G401 (cell line): ENCODE data around the gene ARL2BP. TPM values are rescaled to one million over a fixed set of nuclear protein-coding genes. Genes with fewer than 3 reads are reported as not detected.
"Not testable (repeated sequence)": the region's sequence is repeated elsewhere in the genome, so short reads cannot be mapped to it uniquely, and the experiment has no call there.

ENCODE experiments used
- DNase-seq: peaks from one replicate; pipeline ENCODE4 v3.0.0-alpha.2; 2015; ENCODE audit warnings: low spot score
- in situ Hi-C: cut with HindIII; loops from 2 replicates; pipeline ENCODE4 v1.10.0; 2016; ENCODE audit warnings: low sequenced_read_pairs, mixed read lengths
- total RNA-seq: library from RNA; depleted of rRNA; stranded (reverse); fragments of >200 nt; shearing (Covaris generic); gene quantifications from 2 replicates; pipeline ENCODE4 v1.2.3, GENCODE V29; 2014; rRNA removed

Gene ARL2BP
- total RNA-seq: 79.4 and 98.0 TPM in 2 replicates

DNA sequence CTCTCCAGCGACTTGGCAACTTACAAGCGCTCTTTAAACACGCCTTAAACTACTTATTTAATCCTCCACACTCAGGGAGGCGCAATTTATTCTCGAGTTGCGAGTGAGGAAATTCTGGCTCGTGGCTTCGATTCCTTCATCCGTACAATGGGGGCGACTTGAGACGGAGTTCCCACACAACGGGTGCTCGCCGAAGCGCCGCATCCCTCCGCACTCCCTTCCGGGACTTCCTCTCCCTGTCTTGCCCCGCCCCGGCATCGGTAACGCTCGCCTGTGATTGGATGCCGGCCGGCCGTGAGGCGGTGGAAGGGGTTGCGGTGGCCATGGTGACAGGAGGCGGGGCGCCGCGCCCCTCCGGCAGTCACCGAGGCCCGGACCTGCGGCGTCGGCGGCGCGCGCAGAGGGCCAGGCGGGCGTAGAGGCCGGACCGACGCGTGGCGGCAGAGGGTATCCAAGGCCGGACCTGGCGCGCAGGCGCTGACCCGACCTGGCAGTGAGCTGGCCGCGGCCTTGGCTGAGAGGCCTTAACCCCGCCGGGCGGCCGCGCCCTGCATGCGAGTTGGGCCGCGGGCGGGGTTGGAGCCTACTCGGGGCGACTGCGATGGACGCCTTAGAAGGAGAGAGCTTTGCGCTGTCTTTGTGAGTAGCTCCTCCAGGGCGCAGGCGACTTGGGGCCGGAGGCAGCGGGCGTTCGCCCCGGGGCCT is at the start of gene ARL2BP:
ARL2BP (plus strand) TSS at position 493 of the 705 bp plus-strand sequence; CDS start at position 602, 109 bp downstream.
- peak; percentile 98 for DNase-seq
- in situ Hi-C loops: no loop called here

DNA sequence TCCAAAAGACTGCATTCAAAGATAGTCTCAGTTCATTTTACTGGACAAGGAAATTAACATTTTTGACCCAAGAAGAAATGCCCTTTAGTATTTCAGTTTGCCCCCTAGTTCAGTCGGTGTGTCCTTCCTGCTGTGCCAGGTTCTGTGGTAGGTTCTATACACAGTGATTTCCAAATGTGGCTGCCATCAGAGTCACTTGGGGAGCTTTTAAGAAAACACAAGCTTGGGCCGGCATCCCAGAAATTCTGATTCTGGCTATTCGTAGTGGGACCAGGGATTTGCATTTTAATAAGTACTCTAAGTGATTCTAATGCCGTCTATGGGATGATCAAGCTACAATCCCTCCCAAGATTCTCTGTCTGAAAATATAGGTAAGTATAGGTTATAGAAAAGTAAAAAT is 48.8 kb upstream of the ARL2BP start:
- in situ Hi-C loops: no loop called here
- DNase-seq: peak; percentile 19

DNA sequence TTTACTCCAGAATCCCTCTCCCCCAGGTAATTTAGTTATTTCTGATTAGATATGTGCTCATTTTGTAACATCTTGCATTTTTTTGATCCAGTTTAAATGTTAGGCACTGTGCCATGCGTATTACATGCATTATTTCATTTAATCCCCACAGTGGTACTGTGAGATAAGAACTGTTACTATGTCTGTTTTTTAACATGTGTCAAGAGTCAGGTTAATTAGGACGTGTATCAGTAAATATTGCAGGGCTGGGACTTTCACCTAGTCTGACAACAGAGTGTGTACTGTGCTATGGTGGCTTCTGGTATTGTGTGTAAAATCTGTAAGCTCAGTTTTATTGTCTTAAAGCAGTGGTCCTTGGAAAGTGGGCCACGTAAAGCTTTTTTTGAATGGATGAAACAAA is 48.3 kb upstream of the ARL2BP start:
- in situ Hi-C loops: no loop called here
- no peak for DNase-seq

DNA sequence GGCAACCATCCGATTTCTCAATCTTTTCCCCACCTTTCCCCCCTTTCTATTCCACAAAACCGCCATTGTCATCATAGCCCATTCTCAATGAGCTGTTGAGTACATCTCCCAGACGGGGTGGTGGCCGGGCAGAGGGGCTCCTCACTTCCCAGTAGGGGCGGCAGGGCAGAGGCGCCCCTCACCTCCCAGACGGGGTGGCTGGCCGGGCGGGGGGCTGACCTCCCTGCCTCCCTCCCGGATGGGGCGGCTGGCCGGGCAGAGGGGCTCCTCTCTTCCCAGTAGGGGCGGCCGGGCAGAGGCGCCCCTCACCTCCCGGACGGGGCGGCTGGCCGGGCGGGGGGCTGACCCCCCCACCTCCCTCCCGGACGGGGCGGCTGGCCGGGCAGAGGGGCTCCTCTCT is 44.7 kb upstream of the ARL2BP start:
- DNase-seq, in situ Hi-C loops: not testable (repeated sequence)

DNA sequence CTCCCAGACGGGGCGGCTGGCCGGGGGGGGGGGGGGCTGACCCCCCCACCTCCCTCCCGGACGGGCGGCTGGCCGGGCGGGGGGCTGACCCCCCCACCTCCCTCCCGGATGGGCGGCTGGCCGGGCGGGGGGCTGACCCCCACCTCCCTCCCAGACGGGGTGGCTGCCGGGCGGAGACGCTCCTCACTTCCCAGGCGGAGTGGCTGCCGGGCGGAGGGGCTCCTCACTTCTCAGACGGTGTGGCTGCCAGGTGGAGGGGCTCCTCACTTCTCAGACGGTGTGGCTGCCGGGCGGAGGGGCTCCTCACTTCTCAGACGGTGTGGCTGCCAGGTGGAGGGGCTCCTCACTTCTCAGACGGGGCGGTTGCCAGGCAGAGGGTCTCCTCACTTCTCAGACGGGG is 44.1 kb upstream of the ARL2BP start:
- in situ Hi-C loops, DNase-seq: not testable (repeated sequence)

DNA sequence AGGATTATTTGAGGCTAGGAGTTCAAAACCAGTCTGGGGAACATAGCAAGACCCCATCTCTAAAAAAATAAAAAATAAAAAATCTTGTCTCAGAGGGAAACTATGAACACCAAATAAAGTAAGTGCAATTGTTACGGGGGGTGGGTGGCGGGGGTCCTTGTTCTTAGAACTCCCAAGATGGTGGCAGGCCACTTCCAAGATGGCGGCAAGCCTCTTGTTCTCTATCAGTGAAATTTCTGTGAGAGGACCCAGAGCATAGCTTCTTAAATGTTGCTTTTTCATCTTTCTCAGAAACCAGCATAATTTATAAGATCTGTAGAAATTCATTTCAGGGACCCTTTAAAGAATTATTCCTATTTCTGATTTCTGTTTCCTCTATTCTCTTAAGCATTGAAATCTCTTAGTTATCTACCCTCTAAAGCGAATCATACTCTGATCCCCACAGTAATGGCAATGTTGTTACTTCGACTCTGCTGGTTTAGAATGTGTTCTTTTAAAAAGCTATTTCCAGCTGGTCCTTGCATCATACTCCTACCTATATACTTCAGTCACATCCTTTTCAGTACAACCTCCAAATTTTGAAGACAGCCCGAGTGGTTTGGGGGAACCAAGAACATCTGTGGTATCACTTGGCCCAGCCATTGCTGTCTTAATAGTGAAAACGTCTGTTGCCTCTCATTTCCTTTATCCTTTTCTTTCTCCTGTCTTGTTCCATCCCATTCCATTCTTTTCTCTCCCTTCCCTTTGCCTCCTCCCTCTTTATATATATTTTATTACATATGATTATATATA is 42.8 kb upstream of the ARL2BP start:
- in situ Hi-C loops: no loop called here
- DNase-seq: no peak

DNA sequence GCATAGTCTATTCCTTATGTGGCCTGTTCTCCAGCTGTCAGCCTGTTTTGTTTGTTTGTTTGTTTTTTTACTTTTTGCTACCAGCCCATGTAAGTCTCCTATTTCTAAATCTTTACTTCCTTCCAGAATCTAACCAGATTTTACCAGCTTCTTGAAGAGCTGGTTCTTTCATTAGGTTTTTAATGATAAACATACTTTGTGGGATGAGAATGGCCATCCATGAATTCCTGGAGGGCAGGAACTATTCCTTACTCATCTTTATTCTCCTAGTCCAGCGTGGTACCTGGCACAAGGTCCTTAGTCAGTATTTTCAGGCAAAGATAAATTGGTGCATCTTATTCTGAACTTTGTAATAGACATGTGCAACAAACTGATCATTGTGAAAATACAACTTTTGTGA is 41.6 kb upstream of the ARL2BP start:
- in situ Hi-C loops: no loop called here

DNA sequence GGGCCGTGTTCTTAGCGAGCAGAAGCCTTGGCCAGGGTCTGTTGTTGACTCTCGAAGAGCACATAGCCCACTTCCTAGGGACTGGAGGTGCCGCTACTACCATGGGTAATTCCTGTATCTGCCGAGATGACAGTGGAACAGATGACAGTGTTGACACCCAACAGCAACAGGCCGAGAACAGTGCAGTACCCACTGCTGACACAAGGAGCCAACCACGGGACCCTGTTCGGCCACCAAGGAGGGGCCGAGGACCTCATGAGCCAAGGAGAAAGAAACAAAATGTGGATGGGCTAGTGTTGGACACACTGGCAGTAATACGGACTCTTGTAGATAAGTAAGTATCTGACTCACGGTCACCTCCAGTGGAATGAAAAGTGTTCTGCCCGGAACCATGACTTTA is 40.4 kb upstream of the ARL2BP start:
- in situ Hi-C loops: no loop called here
- DNase-seq: no peak

More for the DNA sequence above, 41.6 kb upstream of the ARL2BP start:
- DNase-seq: no peak

DNA sequence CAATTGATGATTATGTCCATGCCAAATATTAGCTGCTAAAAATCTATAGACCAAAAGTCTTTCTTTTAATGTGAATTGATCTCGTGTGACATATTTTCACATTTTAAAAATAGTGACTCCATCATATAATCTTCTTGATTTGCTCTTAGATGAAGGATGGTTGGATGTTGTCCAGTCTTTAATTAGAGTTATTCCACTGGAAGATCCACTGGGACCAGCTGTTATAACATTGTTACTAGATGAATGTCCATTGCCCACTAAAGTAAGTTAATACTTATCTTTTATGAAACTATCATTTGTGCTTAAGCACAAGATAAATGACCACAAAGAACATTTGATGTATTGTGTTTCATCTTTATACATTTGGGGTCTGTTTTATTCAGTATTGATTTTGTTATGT is 36.1 kb upstream of the ARL2BP start:
- DNase-seq: no peak
- in situ Hi-C loops: no loop called here

DNA sequence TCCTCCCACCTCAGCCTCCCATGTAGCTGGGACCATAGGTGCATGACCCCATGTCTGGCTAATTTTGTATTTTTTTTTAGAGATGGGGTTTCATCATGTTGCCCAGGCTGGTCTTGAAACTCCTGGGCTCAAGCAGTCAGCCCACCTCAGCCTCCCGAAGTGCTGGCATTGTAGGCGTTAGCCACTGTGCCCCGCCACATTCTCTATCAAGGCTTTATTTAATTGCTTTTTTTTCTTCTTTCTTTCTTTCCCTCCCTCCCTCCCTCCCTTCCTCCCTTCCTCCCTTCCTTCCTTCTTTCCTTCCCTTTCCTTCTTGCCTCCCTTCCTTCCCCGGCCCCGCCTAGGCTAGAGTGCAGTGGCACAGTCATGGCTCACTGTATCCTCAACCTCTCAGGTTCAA is 35.3 kb upstream of the ARL2BP start:
- in situ Hi-C loops: no loop called here
- no peak for DNase-seq

DNA sequence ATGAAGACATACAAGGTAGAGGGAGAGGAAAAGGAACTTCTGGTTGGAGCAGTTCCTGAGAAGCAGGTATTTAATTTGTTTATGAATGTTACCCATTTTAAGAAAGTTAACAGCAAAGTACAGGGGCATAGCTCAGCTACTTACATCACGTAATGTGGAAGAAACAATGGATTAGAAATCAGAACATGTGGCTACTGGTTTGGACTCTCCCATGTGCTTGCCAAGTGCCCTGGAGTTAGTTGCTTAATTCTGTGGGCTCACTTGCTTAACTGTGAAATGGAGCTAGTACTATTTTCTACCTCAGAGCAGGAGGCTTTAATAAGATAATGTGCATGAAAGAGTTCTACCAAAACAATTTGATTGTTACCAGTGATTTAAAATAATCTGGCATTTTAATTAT is 31.6 kb upstream of the ARL2BP start:
- no peak for DNase-seq
- in situ Hi-C loops: no loop called here

DNA sequence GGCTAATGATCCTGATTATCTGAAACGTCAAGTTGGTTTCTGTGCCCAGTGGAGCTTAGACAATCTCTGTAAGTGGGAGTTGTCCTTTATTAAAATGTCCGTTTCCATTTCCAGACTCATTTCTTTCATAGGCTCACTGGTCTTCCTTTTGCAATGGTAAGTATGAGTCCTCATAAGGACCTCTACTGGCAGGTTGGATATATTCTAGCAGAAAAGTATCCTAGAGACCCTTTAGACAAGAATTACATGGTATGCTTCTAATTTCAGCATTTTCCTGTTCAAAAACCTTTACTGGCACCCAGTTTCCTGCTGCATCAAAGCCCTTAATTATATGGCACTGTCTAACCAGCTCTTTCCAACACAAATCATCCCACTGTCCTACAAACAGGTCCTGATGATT is 28.1 kb upstream of the ARL2BP start:
- DNase-seq: no peak
- in situ Hi-C loops: no loop called here

DNA sequence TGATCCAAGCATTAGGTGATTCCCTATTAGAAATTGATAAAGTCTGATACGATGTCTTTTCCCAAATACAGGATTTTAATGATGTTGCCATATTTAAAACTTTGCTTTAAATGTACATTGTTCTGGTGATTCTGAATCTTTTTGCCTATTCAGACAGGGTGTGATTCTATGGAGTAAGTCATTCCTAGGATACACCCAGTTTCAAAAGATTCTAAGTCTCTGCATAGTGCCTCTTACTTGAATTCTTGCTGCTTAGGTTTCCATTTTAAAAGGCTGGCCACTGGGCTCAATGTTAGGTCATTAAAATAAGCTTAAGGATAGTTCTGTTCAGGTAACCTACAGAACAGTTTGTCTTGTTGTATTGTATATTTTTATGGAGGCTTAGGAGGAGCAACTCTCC is 22.0 kb upstream of the ARL2BP start:
- no peak for DNase-seq
- in situ Hi-C loops: no loop called here

DNA sequence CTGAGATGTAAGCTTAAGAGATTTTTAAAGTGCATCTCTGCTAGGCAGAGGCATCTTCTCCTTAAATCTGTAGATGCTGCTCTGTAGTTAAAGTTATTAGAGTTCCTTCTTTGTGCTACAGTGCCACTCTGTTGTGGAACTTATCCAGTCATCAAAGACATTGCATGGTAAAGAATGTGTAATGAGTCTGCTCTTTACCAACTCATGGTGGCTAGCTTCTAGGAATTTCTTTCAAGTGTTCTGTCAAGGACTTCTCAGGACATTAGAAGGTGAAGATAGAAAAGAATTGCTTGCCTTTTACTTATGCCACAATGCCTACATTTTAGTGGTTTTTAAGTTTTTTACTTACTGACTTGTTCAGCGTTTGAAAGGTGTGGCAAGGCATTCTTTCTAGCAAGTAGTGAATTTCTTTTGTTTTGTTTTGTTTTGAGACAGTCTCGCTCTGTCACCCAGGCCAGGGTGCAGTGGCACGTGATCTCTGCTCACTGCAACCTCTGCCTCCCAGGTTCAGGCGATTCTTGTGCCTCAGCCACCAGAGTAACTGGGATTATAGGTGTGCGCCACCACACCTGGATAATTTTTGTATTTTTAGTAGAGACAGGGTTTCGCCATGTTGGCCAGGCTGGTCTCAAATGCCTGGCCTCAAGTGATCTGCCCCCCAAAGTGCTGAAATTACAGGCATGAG is 20.3 kb upstream of the ARL2BP start:
- in situ Hi-C loops: no loop called here
- DNase-seq: no peak

DNA sequence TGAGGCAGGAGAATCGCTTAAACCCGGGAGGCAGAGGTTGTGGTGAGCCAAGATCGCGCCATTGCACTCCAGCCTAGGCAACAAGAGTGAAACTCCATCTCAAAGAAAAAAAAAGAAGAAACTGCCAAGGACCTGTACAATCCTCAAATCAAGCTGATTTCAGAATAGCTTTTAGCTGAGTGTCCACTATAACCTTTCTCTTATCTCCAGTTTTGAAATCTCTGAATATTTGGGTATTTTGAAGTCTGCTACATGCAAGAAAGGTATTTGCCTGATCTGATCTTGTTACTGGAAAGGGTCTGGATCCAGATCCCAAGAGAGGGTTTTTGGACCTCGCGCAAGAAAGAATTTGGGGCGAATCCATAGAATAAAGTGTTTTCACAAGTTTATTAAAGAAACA is 19.1 kb upstream of the ARL2BP start:
- in situ Hi-C loops: no loop called here
- DNase-seq: no peak

DNA sequence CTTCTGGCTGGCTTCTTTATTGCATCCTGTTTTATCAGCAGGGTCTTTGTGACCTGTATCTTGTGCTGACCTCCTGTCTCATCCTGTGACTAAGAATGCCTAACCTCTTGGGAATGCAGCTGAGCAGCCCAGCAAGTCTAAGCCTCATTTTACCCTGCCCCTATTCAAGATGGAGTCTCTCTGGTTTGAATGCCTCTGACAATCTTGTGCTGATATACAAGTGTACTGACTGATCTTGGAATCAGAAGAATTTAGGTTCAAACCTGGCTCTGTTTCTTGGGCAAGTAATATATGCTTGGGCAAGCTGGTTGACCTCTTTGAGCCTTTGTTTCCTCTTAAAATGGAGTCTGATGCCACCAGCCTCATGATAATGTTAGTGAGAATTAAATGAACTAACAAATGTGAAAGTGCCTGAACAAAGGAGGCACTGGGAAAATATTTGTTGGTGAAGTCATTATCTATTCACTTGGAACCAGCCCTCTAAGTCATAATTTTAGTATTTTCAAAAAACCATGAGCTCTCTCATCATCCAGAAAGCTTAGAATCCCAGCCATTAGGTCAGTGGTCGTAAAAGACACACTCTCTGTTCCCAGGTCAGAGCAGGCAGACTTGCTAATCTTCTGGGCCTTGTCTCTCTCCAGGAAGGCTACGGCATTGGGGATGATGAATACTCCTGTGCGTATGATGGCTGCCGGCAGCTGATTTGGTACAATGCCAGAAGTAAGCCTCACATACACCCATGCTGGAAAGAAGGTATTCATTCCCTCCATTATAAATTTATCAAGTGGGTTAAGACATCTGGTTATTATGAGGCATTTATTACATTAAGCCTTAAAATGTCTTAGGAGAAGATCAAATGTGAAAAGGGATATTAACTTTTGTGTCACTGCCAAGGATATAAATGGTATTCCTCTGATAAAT is 18.1 kb upstream of the ARL2BP start:
- DNase-seq: no peak
- in situ Hi-C loops: no loop called here

DNA sequence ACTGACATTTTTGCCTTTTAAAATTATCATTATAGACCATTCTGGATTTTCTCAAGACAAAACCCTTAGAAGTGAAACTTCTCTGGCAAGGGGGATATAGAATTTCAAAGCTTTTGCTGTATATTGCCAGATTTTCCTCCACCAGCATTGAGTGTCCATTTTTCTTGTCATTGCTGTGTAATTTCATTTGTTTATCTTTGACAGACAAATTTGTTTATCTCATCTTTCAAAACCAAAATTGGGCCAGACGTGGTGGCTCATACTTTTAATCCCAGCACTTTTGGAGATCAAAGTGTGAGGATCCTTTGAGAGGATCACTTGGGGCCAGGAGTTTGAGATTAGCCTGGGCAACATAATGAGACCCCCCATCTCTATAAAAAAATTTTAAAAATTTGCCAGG is 16.0 kb upstream of the ARL2BP start:
- in situ Hi-C loops: no loop called here
- DNase-seq: no peak

DNA sequence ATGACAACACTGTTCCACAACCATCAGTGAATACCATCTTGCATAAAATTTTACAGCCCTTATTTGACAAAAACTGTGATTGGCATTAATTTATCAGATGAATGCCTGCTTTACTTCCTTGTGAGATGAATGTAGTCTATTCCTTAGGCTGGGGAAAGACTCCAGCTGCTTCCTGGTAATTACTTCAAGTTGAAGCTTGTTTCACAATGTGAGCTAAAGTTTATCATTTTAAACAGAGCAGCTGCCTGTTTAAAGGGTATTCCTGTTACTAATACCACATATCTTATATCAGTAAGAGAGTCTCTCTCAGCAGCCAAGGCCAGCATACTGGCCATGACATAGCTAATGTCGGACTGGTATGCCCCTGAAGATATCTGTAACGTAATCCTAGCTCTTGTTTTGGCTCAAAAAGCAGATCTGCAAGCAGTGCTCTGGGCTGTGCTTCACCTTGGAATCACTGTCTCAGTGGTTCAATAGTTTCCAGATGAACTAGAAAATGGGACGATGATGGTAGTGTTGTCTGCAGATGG is 13.2 kb upstream of the ARL2BP start:
- in situ Hi-C loops: no loop called here
- DNase-seq: no peak
